B cell (primary cell): Measurements from ENCODE around the gene ERN1. TPM values are rescaled to one million over a fixed set of nuclear protein-coding genes. Genes with fewer than 3 reads are reported as not detected.
A peak's percentile ranks its signal among the peaks of the same experiment; 100 is the strongest.

Source experiments
- ATAC-seq: fragments of 200-7000 bp; cut with Tn5 transposase; one replicate; pipeline ENCODE4 v1.10.0; 2021; ENCODE audit warnings: low read depth, mild to moderate bottlenecking, moderate number of reproducible peaks, moderate library complexity
- CTCF ChIA-PET: fragments of 350-600 bp; sonication (Branson Sonifier 250); formaldehyde crosslinking; loops from one replicate; lab custom pipeline; 2021; ENCODE audit warnings: antibody characterized with exemption, inconsistent platforms; lab: Charles Lee
- POLR2A ChIA-PET: fragments of 350-600 bp; sonication (Branson Sonifier 250); formaldehyde crosslinking; loops from one replicate; lab custom pipeline; 2021; ENCODE audit warnings: antibody characterized with exemption; lab: Charles Lee
- DNase-seq: peaks from one replicate; pipeline ENCODE4 v3.0.0; 2013
- H2AFZ ChIP-seq: 2 replicates; pipeline ENCODE4 v1.6.1; 2012; ENCODE audit warnings: mild to moderate bottlenecking, low read depth, low read length; ENCODE audit not compliant: insufficient read depth, poor library complexity, severe bottlenecking
- H3K27ac ChIP-seq, 2 donors: 1 replicate in 1 of 2; 2 replicates in 1 of 2; pipeline ENCODE4 v1.5.1; 2012 to 2013; ENCODE audit warnings: low read length in 2 of 2, mild to moderate bottlenecking in 2 of 2, moderate library complexity in 1 of 2
- H3K27me3 ChIP-seq, 4 experiments: fragments of 200-600 bp in 1 of 4; sonication (generic) in 1 of 4; replicated peaks in 1 of 4; 1 replicate in 2 of 4; 2 replicates in 2 of 4; pipeline versions ENCODE4 v1.6.1 to v1.7.0; 2013 to 2016; ENCODE audit warnings: low read length in 3 of 4, mild to moderate bottlenecking in 2 of 4, mixed read lengths in 1 of 4, moderate library complexity in 1 of 4; ENCODE audit not compliant: insufficient read depth in 4 of 4, control insufficient read depth in 3 of 4; ENCODE audit errors: control extremely low read depth in 1 of 4
- H3K36me3 ChIP-seq, 2 experiments: replicated peaks in 1 of 2; 1 replicate in 1 of 2; 2 replicates in 1 of 2; pipeline versions ENCODE4 v1.6.1 to v1.7.1; 2013; ENCODE audit warnings: low read length in 1 of 2; ENCODE audit not compliant: insufficient read depth in 2 of 2, control insufficient read depth in 1 of 2; ENCODE audit errors: control extremely low read depth in 1 of 2, extremely low read depth in 1 of 2
- H3K4me1 ChIP-seq, 2 donors: fragments of 200-600 bp in 1 of 2; sonication (generic) in 1 of 2; 1 replicate in 1 of 2; 2 replicates in 1 of 2; pipeline versions ENCODE4 v1.5.1 to v1.6.1; 2013 to 2017; ENCODE audit warnings: low read length in 2 of 2; ENCODE audit not compliant: control insufficient read depth in 2 of 2, insufficient read depth in 2 of 2
- H3K4me2 ChIP-seq: replicated peaks from 2 replicates; pipeline ENCODE3; 2012; ENCODE audit warnings: mild to moderate bottlenecking, low read depth, low read length; ENCODE audit not compliant: poor library complexity, severe bottlenecking
- H3K4me3 ChIP-seq, 5 experiments: fragments of 200-600 bp in 1 of 5; sonication (generic) in 1 of 5; 1 replicate in 3 of 5; 2 replicates in 2 of 5; pipeline versions ENCODE4 v1.5.1 to v1.7.0; 2011 to 2016; ENCODE audit warnings: low read length in 4 of 5, mild to moderate bottlenecking in 4 of 5, low read depth in 2 of 5, control low read depth in 1 of 5, moderate library complexity in 1 of 5; ENCODE audit not compliant: insufficient read depth in 1 of 5; ENCODE audit errors: control extremely low read depth in 1 of 5, extremely low read depth in 1 of 5
- H3K79me2 ChIP-seq: fragments of 200-600 bp; sonication (generic); one replicate; pipeline ENCODE4 v1.6.0; 2016; ENCODE audit warnings: low read length; ENCODE audit not compliant: control insufficient read depth, insufficient read depth
- H3K9ac ChIP-seq: fragments of 200-600 bp; sonication (generic); 2 replicates; pipeline ENCODE4 v1.6.1; 2017; ENCODE audit warnings: mild to moderate bottlenecking, low read length, moderate library complexity
- H3K9me3 ChIP-seq, 3 donors: one replicate each; pipeline versions ENCODE4 v1.6.1 to v1.7.1; 2013; ENCODE audit warnings: low read length in 2 of 3; ENCODE audit not compliant: control insufficient read depth in 2 of 3, insufficient read depth in 1 of 3; ENCODE audit errors: control extremely low read depth in 1 of 3
- H4K20me1 ChIP-seq: 2 replicates; pipeline ENCODE4 v1.6.0; 2012; ENCODE audit warnings: mild to moderate bottlenecking, low read length; ENCODE audit not compliant: insufficient read depth, control insufficient read depth, poor library complexity, severe bottlenecking
- H3K27ac Mint-ChIP-seq: one replicate; pipeline ENCODE4 v1.8.0; 2021; ENCODE audit warnings: mixed read lengths
- H3K27me3 Mint-ChIP-seq: one replicate; pipeline ENCODE4 v1.8.0; 2021; ENCODE audit warnings: mixed read lengths
- H3K4me1 Mint-ChIP-seq: one replicate; pipeline ENCODE4 v1.8.0; 2021; ENCODE audit warnings: mixed read lengths
- H3K4me3 Mint-ChIP-seq: one replicate; pipeline ENCODE4 v1.8.0; 2021; ENCODE audit warnings: mixed read lengths
- H3K9me3 Mint-ChIP-seq: one replicate; pipeline ENCODE4 v1.8.0; 2022; ENCODE audit warnings: mixed read lengths; ENCODE audit not compliant: insufficient read depth
- EZH2 ChIP-seq: IDR thresholded peaks from 2 replicates; pipeline ENCODE4 v1.6.1; 2012; ENCODE audit warnings: borderline replicate concordance, low read depth, mild to moderate bottlenecking, moderate library complexity, low read length; ENCODE audit not compliant: insufficient read depth, poor library complexity, severe bottlenecking
- WGBS: methylation state at CpG from one replicate; pipeline ENCODE4 v1.1.5; 2013; ENCODE audit warnings: missing lambda C conversion rate; ENCODE audit not compliant: insufficient coverage; 5-methylcytosine and 5-hydroxymethylcytosine counted together
- intact Hi-C: fragments of 100-400 bp; cut with micrococcal nuclease; formaldehyde crosslinking; loops from one replicate; pipeline ENCODE4 v1.10.0; 2022
- polyA plus RNA-seq: library from polyadenylated mRNA; depleted of rRNA; stranded (reverse); fragments of >200 nt; gene quantifications from 2 replicates; pipeline ENCODE4 v1.2.3, GENCODE V29; 2012
- small RNA-seq: library from RNA; depleted of rRNA; stranded (forward); fragments of <200 nt; gene quantifications from one replicate; pipeline ENCODE3, GENCODE V24; 2012; ENCODE audit warnings: low replicate concordance, low read depth; ENCODE audit not compliant: insufficient read length
- total RNA-seq, 2 donors: library from RNA; stranded (reverse); fragments of 120-200 nt in 1 of 2; gene quantifications; 1 replicate in 1 of 2; 2 replicates in 1 of 2; pipeline versions ENCODE4 v1.2.3 to v1.2.4, GENCODE V29; 2013 to 2022
- TF ChIP-seq, protein P1 (sequence below): fragments of 200-600 bp; IDR thresholded peaks from one replicate; pipeline ENCODE4 v1.8.0; 2022; ENCODE audit warnings: antibody characterized with exemption, mild to moderate bottlenecking

The ERN1 gene
- total and polyA plus RNA-seq, 2 donors (not counting 1 experiment from before 2014, with no cell fraction given): 7.0 to 19.4 TPM

GRCh38 chr17:63989622-63990345, 140.2 kb downstream of the ERN1 start:
- H3K4me1 Mint-ChIP-seq: peaks cover 49% of the 10 kb centered on the region
- WGBS: 83% methylated on average over 21 of the region's 21 CpGs

More at GRCh38 chr17:63989622-63990345, 140.2 kb downstream of the ERN1 start:
- peaks cover 0 to 3% (median 0%) of the 10 kb centered on the region in 3 donors for H3K9me3 ChIP-seq
- H3K36me3 ChIP-seq: no peaks in the 10 kb centered on the region
- no peaks in the 10 kb centered on the region for H3K79me2 ChIP-seq
- peak overlapping the region; percentile 23 for H3K27ac Mint-ChIP-seq
- H3K4me3 Mint-ChIP-seq: peak overlapping the region; percentile 84
- TF ChIP-seq, protein P1, sequence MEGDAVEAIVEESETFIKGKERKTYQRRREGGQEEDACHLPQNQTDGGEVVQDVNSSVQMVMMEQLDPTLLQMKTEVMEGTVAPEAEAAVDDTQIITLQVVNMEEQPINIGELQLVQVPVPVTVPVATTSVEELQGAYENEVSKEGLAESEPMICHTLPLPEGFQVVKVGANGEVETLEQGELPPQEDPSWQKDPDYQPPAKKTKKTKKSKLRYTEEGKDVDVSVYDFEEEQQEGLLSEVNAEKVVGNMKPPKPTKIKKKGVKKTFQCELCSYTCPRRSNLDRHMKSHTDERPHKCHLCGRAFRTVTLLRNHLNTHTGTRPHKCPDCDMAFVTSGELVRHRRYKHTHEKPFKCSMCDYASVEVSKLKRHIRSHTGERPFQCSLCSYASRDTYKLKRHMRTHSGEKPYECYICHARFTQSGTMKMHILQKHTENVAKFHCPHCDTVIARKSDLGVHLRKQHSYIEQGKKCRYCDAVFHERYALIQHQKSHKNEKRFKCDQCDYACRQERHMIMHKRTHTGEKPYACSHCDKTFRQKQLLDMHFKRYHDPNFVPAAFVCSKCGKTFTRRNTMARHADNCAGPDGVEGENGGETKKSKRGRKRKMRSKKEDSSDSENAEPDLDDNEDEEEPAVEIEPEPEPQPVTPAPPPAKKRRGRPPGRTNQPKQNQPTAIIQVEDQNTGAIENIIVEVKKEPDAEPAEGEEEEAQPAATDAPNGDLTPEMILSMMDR: no peak
- TF ChIP-seq EZH2: no peak
- no peaks in the 10 kb centered on the region for H3K27me3 ChIP-seq
- ChIA-PET CTCF (interaction anchor here (0.7 to 3.3 kb wide), 24 partner anchors 10 to 144 kb away, joined by 3 to 58 read pairs (median 9); partner anchors contain the start of genes CD79B, CSHL1, GH1 and ICAM2), POLR2A (interaction anchor here (0.9 to 1.3 kb wide), 2 partner anchors 31 to 58 kb away, joined by 3 to 8 read pairs; partner anchors contain the start of genes CD79B and ICAM2)
- no peak overlapping the region for H3K4me3 ChIP-seq
- peaks cover 11% of the 10 kb centered on the region for H3K27me3 Mint-ChIP-seq
- H3K4me1 ChIP-seq: peaks cover 32 to 36% of the 10 kb centered on the region in 2 donors
- no peak for ATAC-seq
- no peak overlapping the region for H3K27ac ChIP-seq
- H2AFZ ChIP-seq: no peak overlapping the region
- intact Hi-C loops: loop anchor here (1.0 to 2.0 kb wide), 5 partner anchors 36 to 78 kb away; partner anchors contain the start of genes CSHL1 and GH1
- no peaks in the 10 kb centered on the region for H3K9me3 Mint-ChIP-seq
- peak overlapping the region; percentile 93 for H3K4me2 ChIP-seq
- no peak overlapping the region for H3K9ac ChIP-seq
- no peaks in the 10 kb centered on the region for H4K20me1 ChIP-seq
- no peak for DNase-seq

Small RNAs within 50 kb of the gene (small RNA-seq; reads per million reads assigned to genes)
- gene SNORD104: 19,921 reads per million, percentile 100 among the genes with 10 or more reads in this experiment

Other genes starting within 250 kb of the ERN1 start
- not detected in 2 replicates for gene GH2, start 248.2 kb downstream of the ERN1 start, total RNA-seq
- gene GH2, start 248.2 kb downstream of the ERN1 start, polyA plus RNA-seq: not detected in 2 replicates
- gene CSH1, start 233.6 kb downstream of the ERN1 start, total RNA-seq: not detected in 2 replicates
- not detected in 2 replicates for gene CSH1, start 233.6 kb downstream of the ERN1 start, polyA plus RNA-seq
- gene CSHL1, start 218.9 kb downstream of the ERN1 start, total RNA-seq: not detected in 2 replicates
- not detected in 2 replicates for gene CSHL1, start 218.9 kb downstream of the ERN1 start, polyA plus RNA-seq
- 1.7 and 2.7 TPM in 2 replicates for gene GH1, start 211.3 kb downstream of the ERN1 start, total RNA-seq
- 2.3 and 3.5 TPM in 2 replicates for gene GH1, start 211.3 kb downstream of the ERN1 start, polyA plus RNA-seq
- 891 and 915 TPM in 2 replicates for gene CD79B, start 197.8 kb downstream of the ERN1 start, total RNA-seq
- gene CD79B, start 197.8 kb downstream of the ERN1 start, polyA plus RNA-seq: 675 and 1,100 TPM in 2 replicates
- 1.1 TPM in 2 replicates for gene SCN4A, start 157.2 kb downstream of the ERN1 start, total RNA-seq
- gene SCN4A, start 157.2 kb downstream of the ERN1 start, polyA plus RNA-seq: 1.4 and 2.2 TPM in 2 replicates
- not detected in 2 replicates for gene PRR29, start 131.8 kb downstream of the ERN1 start, total RNA-seq
- gene PRR29, start 131.8 kb downstream of the ERN1 start, polyA plus RNA-seq: 0.03 and 0.07 TPM in 2 replicates
- gene ICAM2, start 109.5 kb downstream of the ERN1 start, total RNA-seq: 48.7 and 55.7 TPM in 2 replicates
- gene ICAM2, start 109.5 kb downstream of the ERN1 start, polyA plus RNA-seq: 109 and 149 TPM in 2 replicates
- 6.9 and 7.6 TPM in 2 replicates for gene TEX2, start 133.1 kb upstream of the ERN1 start, total RNA-seq
- gene TEX2, start 133.1 kb upstream of the ERN1 start, polyA plus RNA-seq: 3.3 and 4.0 TPM in 2 replicates